DND-41 (cell line): ENCODE data around the gene KIF3B.

Experiments used
- ATAC-seq: fragments of 200-7000 bp; cut with Tn5 transposase; 3 replicates; pipeline ENCODE4 v1.9.1; 2021; ENCODE audit warnings: low read depth; ENCODE audit not compliant: insufficient read depth
- DNase-seq: peaks from one replicate; pipeline ENCODE4 v3.0.0-alpha.2; 2020
- H2AFZ ChIP-seq: 2 replicates; pipeline ENCODE4 v1.6.0; 2012; ENCODE audit warnings: low read depth, low read length
- H3K27ac ChIP-seq: 2 replicates; pipeline ENCODE4 v1.5.1; 2012; ENCODE audit warnings: low read length, inconsistent platforms
- H3K27me3 ChIP-seq: fragments of 200-600 bp; sonication (generic); 2 replicates; pipeline ENCODE4 v1.6.0; 2012; ENCODE audit warnings: low read length, mild to moderate bottlenecking, inconsistent platforms; ENCODE audit not compliant: insufficient read depth, poor library complexity
- H3K36me3 ChIP-seq: 2 replicates; pipeline ENCODE4 v1.5.1; 2012; ENCODE audit warnings: low read length, inconsistent platforms; ENCODE audit not compliant: insufficient read depth
- H3K4me1 ChIP-seq: 2 replicates; pipeline ENCODE4 v1.5.1; 2012; ENCODE audit warnings: mild to moderate bottlenecking, low read length; ENCODE audit not compliant: insufficient read depth
- H3K4me2 ChIP-seq: 2 replicates; pipeline ENCODE4 v1.6.0; 2012; ENCODE audit warnings: mild to moderate bottlenecking, moderate library complexity, low read length, inconsistent platforms; ENCODE audit not compliant: insufficient read depth
- H3K4me3 ChIP-seq, 2 experiments: fragments of 200-600 bp in 1 of 2; shearing (Covaris generic) in 1 of 2; 2 replicates each; pipeline ENCODE4 v1.5.1; 2012 to 2016; ENCODE audit warnings: inconsistent platforms in 2 of 2, low read length in 2 of 2, mild to moderate bottlenecking in 2 of 2, low read depth in 1 of 2, moderate library complexity in 1 of 2
- H3K79me2 ChIP-seq: 2 replicates; pipeline ENCODE4 v1.6.0; 2012; ENCODE audit warnings: low read length, inconsistent platforms; ENCODE audit not compliant: insufficient read depth
- H3K9ac ChIP-seq: 2 replicates; pipeline ENCODE4 v1.6.0; 2012; ENCODE audit warnings: low read depth, mild to moderate bottlenecking, inconsistent platforms, low read length, moderate library complexity
- H3K9me3 ChIP-seq: 2 replicates; pipeline ENCODE4 v1.5.1; 2012; ENCODE audit warnings: low read length, moderate library complexity, mild to moderate bottlenecking, inconsistent platforms; ENCODE audit not compliant: insufficient read depth, severe bottlenecking
- H4K20me1 ChIP-seq: 2 replicates; pipeline ENCODE4 v1.6.0; 2012; ENCODE audit warnings: low read length; ENCODE audit not compliant: insufficient read depth
- EZH2 ChIP-seq: IDR thresholded peaks from 3 replicates; pipeline ENCODE4 v1.6.1; 2012; ENCODE audit warnings: borderline replicate concordance, low read depth, mild to moderate bottlenecking, moderate library complexity, low read length, inconsistent platforms; ENCODE audit not compliant: severe bottlenecking
- TF ChIP-seq, protein P1 (sequence below): IDR thresholded peaks from 2 replicates; pipeline ENCODE4 v1.5.1; 2012; ENCODE audit warnings: borderline replicate concordance, low read length, moderate library complexity, mild to moderate bottlenecking; ENCODE audit not compliant: poor library complexity, severe bottlenecking; ENCODE audit errors: extremely low read depth

Gene KIF3B

DNA sequence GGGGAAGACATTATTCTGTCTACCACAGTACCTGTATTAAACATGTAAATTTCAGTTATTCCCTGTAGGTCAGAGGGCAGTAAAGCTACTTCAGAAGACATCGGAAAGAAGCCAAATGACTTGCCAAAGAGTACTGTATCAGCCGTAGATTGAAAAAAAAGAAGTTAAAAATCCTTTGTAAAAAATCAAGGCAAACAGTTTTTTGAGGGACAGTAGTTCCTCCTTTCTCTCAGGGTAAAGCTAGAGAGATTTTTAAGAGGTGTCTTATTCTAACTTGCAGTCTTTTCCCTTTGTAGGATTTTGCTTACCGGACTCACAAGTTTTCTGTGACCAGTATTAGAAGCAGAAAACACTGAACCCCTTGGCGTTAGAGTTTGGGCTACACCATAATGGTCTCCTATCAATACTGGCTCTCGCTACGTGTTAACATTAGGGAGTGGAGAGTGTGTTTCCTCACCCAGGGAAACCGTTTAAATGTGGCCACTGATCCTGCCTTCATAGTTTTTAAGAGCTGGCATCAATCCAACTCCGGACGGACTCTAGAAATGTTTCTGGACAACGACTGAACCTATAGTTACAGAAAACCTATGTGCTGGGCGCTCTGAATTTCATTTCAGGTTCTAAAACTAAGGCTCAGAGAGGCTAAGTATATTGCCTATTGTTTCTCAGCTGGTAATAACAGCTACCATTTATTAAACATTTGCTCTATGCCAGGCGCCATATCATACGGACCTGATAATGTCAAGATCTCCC is 79.3 kb downstream of the KIF3B start:
- H3K4me1 ChIP-seq = peaks cover 35% of the 10 kb centered on the region
- peak overlapping the region; percentile 99 for H2AFZ ChIP-seq
- peak overlapping the region; percentile 92 for H3K4me2 ChIP-seq
- H3K36me3 ChIP-seq = peaks cover 18% of the 10 kb centered on the region
- peak overlapping the region; percentile 80 to 91; a peak in 3 of 4 replicates for H3K4me3 ChIP-seq
- peak overlapping the region; percentile 98; the same call in 1 of the 2 replicates for H3K27ac ChIP-seq
- peaks cover 28% of the 10 kb centered on the region for H4K20me1 ChIP-seq
- TF ChIP-seq, protein P1, sequence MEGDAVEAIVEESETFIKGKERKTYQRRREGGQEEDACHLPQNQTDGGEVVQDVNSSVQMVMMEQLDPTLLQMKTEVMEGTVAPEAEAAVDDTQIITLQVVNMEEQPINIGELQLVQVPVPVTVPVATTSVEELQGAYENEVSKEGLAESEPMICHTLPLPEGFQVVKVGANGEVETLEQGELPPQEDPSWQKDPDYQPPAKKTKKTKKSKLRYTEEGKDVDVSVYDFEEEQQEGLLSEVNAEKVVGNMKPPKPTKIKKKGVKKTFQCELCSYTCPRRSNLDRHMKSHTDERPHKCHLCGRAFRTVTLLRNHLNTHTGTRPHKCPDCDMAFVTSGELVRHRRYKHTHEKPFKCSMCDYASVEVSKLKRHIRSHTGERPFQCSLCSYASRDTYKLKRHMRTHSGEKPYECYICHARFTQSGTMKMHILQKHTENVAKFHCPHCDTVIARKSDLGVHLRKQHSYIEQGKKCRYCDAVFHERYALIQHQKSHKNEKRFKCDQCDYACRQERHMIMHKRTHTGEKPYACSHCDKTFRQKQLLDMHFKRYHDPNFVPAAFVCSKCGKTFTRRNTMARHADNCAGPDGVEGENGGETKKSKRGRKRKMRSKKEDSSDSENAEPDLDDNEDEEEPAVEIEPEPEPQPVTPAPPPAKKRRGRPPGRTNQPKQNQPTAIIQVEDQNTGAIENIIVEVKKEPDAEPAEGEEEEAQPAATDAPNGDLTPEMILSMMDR = no peak
- TF ChIP-seq EZH2 = no peak
- DNase-seq = no peak
- no peak for ATAC-seq
- H3K9me3 ChIP-seq = no peaks in the 10 kb centered on the region
- peak overlapping the region; percentile 91 for H3K9ac ChIP-seq
- no peaks in the 10 kb centered on the region for H3K27me3 ChIP-seq
- peaks cover 42% of the 10 kb centered on the region for H3K79me2 ChIP-seq

DNA sequence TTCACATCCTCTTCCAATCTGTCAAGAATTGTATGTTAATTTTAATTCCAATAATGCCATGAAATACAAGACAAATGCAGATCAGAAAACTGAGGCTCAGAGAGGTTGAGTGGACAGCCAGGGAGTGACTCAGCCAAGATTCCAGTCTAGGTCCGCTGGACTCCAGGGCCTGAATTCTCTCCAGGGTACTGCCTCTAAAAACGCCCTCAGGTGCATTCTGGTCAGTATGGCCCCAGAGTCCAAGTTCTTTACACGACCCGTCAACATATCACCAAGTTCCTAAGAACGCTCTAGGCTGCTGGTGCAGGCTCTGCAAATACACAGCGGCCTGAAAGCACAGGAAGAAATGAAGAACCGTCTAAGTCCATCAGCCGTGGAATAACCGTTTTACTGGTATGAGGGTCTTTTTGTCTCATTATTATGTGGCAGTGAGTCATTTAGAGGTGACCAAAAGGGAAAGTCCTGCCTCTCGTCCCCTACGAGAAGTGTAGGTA is 80.0 kb downstream of the KIF3B start:
- Histone ChIP-seq H3K36me3 (peaks cover 18% of the 10 kb centered on the region), H3K9me3 (no peaks in the 10 kb centered on the region), H3K79me2 (peaks cover 48% of the 10 kb centered on the region), H4K20me1 (peaks cover 33% of the 10 kb centered on the region), H3K27ac (peak overlapping the region; percentile 98), H3K4me2 (peak overlapping the region; percentile 92), H2AFZ (peak overlapping the region; percentile 99), H3K4me1 (peaks cover 39% of the 10 kb centered on the region), H3K27me3 (no peaks in the 10 kb centered on the region), H3K4me3 (peak overlapping the region; percentile 80 to 91), H3K9ac (peak overlapping the region; percentile 91)
- ATAC-seq (peak; percentile 0), DNase-seq (no peak)
- TF ChIP-seq, protein P1 = no peak
- TF ChIP-seq EZH2 = no peak

DNA sequence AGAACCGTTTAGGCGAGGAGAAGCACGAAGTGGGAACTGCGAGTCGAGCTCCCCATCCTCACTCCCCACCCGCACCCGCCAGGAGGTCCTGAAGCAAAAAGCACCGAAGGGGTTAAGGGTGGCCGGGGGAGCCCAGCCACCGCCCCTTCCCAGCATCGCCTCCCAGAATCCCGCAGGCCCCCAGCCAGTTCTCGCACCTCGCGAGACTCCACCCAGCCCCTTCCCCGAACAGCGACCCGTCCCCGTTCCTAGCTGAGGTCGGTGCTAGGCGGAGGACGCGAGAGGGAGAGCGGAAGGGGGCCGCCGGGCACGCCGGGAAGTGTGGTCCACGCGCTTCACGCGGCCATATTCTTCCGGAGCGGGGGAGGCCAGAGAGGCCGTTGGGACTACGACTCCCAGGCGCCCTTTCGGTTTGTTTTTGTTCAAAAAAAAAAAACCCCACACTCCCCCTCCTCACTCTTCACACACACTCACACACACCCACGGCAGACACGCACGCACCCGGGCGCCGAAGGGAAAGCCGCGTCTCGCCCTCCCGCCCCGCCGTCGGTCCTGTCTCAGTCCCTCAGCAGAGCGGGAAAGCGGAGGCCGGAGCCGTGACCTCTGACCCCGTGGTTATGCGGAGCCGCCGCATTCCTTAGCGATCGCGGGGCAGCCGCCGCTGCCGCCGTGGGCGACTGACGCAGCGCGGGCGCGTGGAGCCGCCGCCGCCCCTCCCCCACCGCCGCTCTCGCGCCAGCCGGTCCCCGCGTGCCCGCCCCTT is 80.6 kb downstream of the KIF3B start, which contains the start of gene ASXL1:
ASXL1 (plus strand) TSS at position 463 of the 763 bp plus-strand sequence. CDS start 445 bp downstream, outside the sequence.
- Histone ChIP-seq H3K36me3 (peaks cover 18% of the 10 kb centered on the region), H3K9ac (peak within 1 kb of the TSS; percentile 91), H3K4me1 (peaks cover 42% of the 10 kb centered on the region), H3K4me3 (peak within 1 kb of the TSS; percentile 80 to 91), H2AFZ (peak within 1 kb of the TSS; percentile 99), H3K4me2 (peak within 1 kb of the TSS; percentile 92), H3K27me3 (no peaks in the 10 kb centered on the region), H3K9me3 (no peaks in the 10 kb centered on the region), H4K20me1 (peaks cover 39% of the 10 kb centered on the region), H3K27ac (peak within 1 kb of the TSS; percentile 98), H3K79me2 (peaks cover 55% of the 10 kb centered on the region)
- DNase-seq (peak; percentile 100), ATAC-seq (peak; percentile 95)
- TF ChIP-seq, protein P1 = no peak
- TF ChIP-seq EZH2 = no peak
